Tibial nerve (tissue), 4 donors: Measurements from ENCODE around the gene STK25.

Experiments used
- EP300 ChIP-seq, 2 donors: sonication (generic); formaldehyde crosslinking; IDR thresholded peaks; one replicate each; pipeline ENCODE4 v1.6.1; 2017; ENCODE audit warnings: antibody characterized with exemption in 2 of 2, mild to moderate bottlenecking in 1 of 2
- POLR2A ChIP-seq, 2 donors: fragments of 450-650 bp; IDR thresholded peaks; one replicate each; pipeline ENCODE4 v1.6.1; 2017; ENCODE audit warnings: antibody characterized with exemption in 2 of 2, mild to moderate bottlenecking in 2 of 2, moderate library complexity in 2 of 2
- TF ChIP-seq, protein P1 (sequence below), 5 experiments: fragments of 200-600 bp in 3 of 5; fragments of 450-650 bp in 2 of 5; sonication (generic) in 3 of 5; IDR thresholded peaks; one replicate each; pipeline ENCODE4 v1.5.1; 2016 to 2019; ENCODE audit warnings: antibody characterized with exemption in 5 of 5, mild to moderate bottlenecking in 3 of 5, moderate library complexity in 2 of 5

- TF ChIP-seq, protein P1, sequence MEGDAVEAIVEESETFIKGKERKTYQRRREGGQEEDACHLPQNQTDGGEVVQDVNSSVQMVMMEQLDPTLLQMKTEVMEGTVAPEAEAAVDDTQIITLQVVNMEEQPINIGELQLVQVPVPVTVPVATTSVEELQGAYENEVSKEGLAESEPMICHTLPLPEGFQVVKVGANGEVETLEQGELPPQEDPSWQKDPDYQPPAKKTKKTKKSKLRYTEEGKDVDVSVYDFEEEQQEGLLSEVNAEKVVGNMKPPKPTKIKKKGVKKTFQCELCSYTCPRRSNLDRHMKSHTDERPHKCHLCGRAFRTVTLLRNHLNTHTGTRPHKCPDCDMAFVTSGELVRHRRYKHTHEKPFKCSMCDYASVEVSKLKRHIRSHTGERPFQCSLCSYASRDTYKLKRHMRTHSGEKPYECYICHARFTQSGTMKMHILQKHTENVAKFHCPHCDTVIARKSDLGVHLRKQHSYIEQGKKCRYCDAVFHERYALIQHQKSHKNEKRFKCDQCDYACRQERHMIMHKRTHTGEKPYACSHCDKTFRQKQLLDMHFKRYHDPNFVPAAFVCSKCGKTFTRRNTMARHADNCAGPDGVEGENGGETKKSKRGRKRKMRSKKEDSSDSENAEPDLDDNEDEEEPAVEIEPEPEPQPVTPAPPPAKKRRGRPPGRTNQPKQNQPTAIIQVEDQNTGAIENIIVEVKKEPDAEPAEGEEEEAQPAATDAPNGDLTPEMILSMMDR (IDR thresholded peaks at IDR 0.05): no peak
- TF ChIP-seq EP300 (IDR thresholded peaks at IDR 0.05) (no peak), POLR2A (IDR thresholded peaks at IDR 0.05) (no peak)
These were observed 36.7 kb upstream of the STK25 start for GRCh38 chr2:241545106-241545505.
